GM19238 (cell line): ENCODE measurements around the gene CHCHD2.
"Not testable (repeated sequence)": the region's sequence is repeated elsewhere in the genome, so short reads cannot be mapped to it uniquely, and the experiment has no call there.

ENCODE experiments used
- DNase-seq: peaks from one replicate; pipeline ENCODE4 v3.0.0; 2011; ENCODE audit warnings: low spot score; ENCODE audit not compliant: insufficient read length

CHCHD2 gene

GRCh38 chr7:56083150-56083785, 23.0 kb downstream of the CHCHD2 start:
- no peak for DNase-seq

- no peak for DNase-seq
These were observed 24.5 kb downstream of the CHCHD2 start for GRCh38 chr7:56081626-56082340.

GRCh38 chr7:56080726-56081435, 25.4 kb downstream of the CHCHD2 start:
- not testable (repeated sequence) for DNase-seq

- no peak for DNase-seq
These were observed 26.7 kb downstream of the CHCHD2 start for GRCh38 chr7:56079450-56080185.

- no peak for DNase-seq
These were observed 28.1 kb downstream of the CHCHD2 start for GRCh38 chr7:56078196-56078595.

- DNase-seq: no peak
These were observed 28.6 kb downstream of the CHCHD2 start for GRCh38 chr7:56077681-56078080.

- peak; percentile 64 for DNase-seq
These were observed 31.9 kb downstream of the CHCHD2 start for GRCh38 chr7:56074371-56074791.

- DNase-seq: not testable (repeated sequence)
These were observed 39.9 kb downstream of the CHCHD2 start for GRCh38 chr7:56066376-56066775.

- peak; percentile 94 for DNase-seq
These were observed 42.2 kb downstream of the CHCHD2 start, which contains the start of gene SUMF2 for GRCh38 chr7:56063882-56064625. Gene SUMF2 (plus strand): TSS chr7:56064286. CDS start chr7:56064312, 26 bp downstream.

GRCh38 chr7:56063500-56063881, 42.8 kb downstream of the CHCHD2 start:
- no peak for DNase-seq

- DNase-seq: no peak
These were observed 43.9 kb downstream of the CHCHD2 start for GRCh38 chr7:56062382-56062781.

GRCh38 chr7:56053993-56054392, 52.3 kb downstream of the CHCHD2 start:
- no peak for DNase-seq

- no peak for DNase-seq
These were observed 52.9 kb downstream of the CHCHD2 start for GRCh38 chr7:56053379-56053778.
